Stimulated activated CD4-positive, alpha-beta T cell treated with anti-CD3 and anti-CD28 coated beads, Interleukin-4, amount 100 ng/mL, for 24 hours (primary cell): Measurements from ENCODE around the gene EEFSEC.

Experiments
- DNase-seq: peaks from one replicate; pipeline ENCODE4 v3.0.0-alpha.2; 2020

The EEFSEC gene

GRCh38 chr3:128433837-128434165 lies 280.5 kb downstream of the EEFSEC start:
- DNase-seq = no peak

GRCh38 chr3:128434524-128434923 lies 281.2 kb downstream of the EEFSEC start:
- no peak for DNase-seq

GRCh38 chr3:128435058-128435457 lies 281.8 kb downstream of the EEFSEC start:
- DNase-seq = no peak

GRCh38 chr3:128435561-128435960 lies 282.3 kb downstream of the EEFSEC start:
- DNase-seq = no peak

GRCh38 chr3:128436214-128436613 lies 282.9 kb downstream of the EEFSEC start:
- no peak for DNase-seq

GRCh38 chr3:128438488-128439072 lies 285.3 kb downstream of the EEFSEC start:
- DNase-seq = no peak

- DNase-seq = no peak
These were observed 285.9 kb downstream of the EEFSEC start for GRCh38 chr3:128439226-128439625.

DNA sequence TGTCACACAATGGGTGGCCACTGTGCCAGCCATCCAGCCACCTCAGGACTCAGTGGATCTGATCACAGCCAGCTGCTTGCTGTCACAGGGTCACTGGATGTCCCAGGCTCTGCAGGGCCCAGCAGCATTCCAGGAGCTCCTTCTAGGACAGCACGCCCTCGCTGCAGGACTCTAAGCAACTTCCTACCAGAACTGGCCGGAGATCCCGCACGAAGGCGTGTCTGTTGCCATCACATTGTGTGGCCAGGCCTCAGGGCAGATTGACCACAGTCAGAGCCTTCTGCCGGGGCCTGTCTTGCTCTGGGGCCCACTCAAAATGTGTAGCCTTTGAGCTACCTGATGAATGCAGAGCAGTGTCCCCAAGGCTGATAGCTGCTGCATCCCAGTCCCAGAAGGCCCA lies 288.8 kb downstream of the EEFSEC start:
- DNase-seq = no peak

GRCh38 chr3:128442949-128443348 lies 289.7 kb downstream of the EEFSEC start:
- DNase-seq = no peak

DNA sequence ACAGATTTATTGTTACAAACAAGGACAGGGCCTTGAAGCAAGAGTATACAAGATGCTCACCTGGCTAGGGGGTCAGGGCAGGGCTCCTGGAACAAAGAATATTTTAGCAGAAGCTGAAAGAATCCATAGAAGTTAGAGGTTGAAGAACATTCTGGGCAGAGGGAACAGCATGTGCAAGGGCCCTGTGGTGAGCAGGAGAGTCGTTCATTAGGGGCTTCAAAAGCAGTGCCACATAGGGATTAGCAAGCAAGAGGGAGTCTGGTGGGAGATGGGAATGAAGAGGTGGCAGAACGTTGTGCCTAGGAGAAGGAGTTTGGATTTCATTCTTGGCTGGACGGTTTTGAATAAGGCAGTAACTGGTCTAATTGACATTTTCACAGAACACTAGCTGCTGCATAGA lies 290.5 kb downstream of the EEFSEC start:
- no peak for DNase-seq

- no peak for DNase-seq
These were observed 292.1 kb downstream of the EEFSEC start for GRCh38 chr3:128445357-128445756.

GRCh38 chr3:128446821-128447220 lies 293.5 kb downstream of the EEFSEC start:
- no peak for DNase-seq

DNA sequence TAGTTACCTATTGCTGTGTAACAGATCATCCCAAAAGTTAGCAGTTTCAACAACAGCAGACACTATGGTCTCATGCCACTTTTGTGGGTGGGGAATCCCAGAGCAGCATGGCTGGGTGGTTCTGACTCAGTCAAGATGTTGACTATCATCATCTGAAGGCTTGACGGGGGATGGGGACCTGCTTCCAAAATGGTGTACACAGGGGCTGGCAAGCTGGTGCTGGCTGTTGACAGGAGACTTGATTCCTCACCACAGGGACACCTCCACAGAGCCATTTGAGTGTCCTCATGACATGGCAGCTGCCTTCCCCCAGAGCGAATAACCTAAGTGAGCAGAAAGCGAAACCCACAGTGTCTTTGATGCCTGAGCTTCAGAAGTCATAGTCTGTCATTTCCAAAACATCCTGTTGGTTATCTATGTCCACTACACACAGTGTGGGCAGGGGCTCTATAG lies 294.3 kb downstream of the EEFSEC start:
- peak; percentile 63 for DNase-seq

- DNase-seq = no peak
These were observed 295.2 kb downstream of the EEFSEC start for GRCh38 chr3:128448491-128448890.

DNA sequence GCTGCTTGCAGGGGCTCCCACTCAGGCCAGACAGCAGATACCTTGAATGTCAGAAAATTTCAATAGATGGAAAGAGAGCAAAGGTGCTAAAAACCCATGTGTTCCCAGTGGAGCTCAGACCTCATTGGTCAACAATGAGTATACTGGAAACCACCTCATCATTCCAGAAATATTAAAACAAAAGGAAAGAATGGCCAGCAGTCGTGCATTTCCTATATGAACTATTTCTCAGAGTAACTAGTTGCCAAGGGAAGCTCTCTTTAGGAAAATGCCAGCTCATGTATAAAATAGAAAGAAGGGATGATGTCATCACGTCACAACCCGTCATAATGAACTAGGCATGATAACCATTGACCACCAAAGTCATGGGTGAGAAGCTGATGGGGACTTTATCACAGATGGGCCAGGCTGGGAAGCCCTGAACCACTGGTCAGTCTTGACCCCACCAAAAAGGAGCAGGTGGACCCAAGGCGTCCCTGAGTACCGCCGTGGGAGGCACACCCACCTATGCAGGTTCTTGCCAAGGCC lies 295.9 kb downstream of the EEFSEC start:
- no peak for DNase-seq

DNA sequence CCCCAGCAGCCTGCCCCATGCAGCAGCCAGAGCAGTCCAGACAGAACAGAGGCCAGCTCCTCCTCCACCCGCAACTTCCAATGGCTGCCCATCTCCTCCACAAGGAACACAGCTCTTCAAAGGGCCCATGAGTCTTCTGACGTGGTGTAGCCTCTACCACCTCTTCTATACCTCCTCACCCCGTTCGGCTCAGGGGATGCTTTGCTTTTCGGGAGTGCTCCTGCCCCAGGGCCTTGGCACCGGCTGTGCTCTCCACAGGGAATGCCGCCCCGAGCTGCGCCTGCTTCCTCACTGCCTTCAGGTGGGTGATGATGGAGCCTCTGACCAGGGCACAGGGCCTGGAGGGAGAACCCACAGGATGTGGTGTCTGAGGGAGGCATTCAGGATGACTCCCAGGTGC lies 298.8 kb downstream of the EEFSEC start:
- no peak for DNase-seq

GRCh38 chr3:128452678-128453275 lies 299.5 kb downstream of the EEFSEC start:
- DNase-seq = no peak

DNA sequence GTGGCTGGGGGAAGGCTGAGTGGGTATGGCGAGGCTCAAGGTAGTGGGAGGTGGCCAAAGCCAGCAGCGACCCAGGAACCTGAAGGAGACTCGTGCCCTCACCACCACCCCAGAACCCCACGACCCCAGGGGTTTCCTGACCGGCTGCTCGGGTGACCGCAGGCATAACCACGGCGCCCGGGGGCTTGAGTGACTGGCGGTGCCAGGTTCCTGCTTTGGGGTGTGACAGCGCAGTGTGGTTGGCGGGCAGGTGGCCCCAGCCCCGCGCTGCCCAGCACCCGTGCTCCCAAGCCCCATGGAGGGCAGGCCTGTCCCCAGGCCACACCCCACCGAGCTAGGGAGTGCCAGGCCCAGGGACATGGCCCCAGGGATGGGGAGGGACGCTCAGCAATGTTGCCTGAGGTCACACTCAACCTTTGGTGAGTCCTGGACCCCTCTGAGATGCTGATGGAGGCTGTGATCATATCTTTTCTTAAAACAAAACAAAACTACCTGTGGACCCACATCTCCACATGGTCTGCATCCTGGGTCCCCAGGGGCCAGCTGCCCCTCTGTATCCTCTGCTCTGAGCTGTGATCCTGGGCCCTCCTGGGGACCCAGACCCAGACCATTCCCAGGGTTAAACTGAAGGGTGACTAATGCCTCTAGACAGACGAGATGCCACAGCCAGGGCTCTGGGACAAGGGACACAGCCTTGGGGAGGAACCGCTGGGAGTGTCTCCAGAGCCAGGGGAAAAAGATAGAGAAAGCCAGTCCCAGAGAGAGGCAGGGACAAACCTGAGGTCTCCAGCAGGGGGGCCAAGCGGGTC lies 300.4 kb downstream of the EEFSEC start:
- no peak for DNase-seq

DNA sequence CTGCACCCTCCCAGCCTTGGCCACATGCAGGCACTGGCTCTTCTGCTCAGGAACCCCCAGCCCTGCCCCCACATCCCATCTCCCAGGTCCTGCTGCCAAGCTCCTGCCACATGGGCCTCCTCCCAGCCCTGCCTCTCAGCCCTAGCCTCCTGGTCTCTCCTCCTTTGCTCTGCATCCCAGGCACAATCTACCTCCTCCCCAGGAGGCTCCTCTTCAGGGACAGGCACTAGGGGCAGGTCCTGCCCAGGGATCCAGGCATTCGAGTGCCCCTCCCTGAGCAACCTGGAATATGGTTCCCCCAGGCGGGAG lies 301.0 kb downstream of the EEFSEC start:
- no peak for DNase-seq

DNA sequence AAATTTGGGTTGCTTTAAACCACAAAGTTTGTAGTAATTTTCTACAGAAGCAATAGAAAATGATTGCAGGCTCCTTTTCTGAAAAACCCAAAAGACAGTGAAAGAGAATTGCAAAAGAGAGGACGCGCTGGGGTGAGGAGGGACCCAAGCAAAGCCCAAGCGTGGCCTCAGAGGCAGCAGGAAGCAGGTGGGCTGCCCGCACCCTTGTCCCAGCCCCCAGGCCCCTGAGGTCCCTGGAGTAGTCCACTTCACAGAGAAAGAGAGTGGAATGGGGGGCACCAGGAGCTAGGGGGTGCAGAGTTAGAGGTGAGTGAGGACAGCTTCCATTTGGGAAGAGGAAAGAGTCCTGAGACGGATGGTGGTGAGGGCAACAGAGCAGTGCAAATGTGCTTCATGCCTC lies 301.8 kb downstream of the EEFSEC start:
- no peak for DNase-seq

DNA sequence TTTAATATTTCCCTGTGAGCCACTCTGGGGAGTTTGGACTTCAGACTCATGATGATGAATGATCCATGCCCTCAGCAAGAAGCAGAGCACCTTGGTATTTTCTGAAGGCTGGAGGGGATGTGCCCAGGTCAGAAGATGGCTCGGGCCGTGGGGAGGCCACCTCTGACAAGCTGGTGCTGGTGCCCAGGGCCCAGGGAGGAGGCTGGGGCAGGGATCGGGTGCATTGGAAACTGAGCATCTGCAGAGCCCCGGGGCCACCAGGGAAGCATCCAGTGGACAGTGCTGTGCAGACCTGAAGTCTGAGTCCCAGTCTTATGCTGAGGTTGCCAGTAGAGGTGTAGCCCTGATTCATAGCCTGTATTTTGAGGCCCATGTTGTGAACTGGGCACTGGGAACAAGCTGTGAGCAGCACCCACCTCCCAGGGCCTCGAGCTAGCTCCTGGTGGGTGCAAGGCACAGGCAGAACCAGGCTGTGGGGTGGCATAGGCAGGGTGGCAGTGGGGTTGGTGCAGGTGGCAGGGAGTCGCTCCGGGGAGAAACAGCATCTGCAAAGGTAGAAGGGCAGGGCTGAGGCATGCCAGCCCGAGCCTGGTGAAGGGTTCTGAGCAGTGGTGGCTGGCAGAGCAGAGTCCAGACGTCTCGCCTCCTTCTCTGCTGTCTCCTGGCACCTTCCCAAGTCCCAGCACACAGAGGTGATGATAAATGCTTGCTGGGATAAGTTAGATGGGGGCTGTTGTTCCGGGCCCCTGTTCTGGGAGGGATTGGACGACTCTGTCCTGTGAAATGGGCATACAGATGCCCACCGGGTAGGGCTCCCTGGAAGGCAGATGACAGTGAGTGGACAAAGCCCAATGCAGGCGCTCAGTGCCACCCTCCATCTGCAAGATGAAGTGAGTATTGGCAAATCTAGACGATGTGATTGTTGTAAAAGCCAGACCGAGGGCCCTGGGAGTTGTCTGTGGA lies 302.8 kb downstream of the EEFSEC start:
- no peak for DNase-seq

- DNase-seq = no peak
These were observed 303.8 kb downstream of the EEFSEC start for GRCh38 chr3:128456776-128457715.
